ENCODE measurements around the gene SORCS2. TPM values are rescaled to one million over a fixed set of nuclear protein-coding genes. Genes with fewer than 3 reads are reported as not detected.

The SORCS2 gene
- total RNA-seq, 1 experiment from 2014 or later = 0.06 TPM

GRCh38 chr4:7616193-7616592 is 423.9 kb downstream of the SORCS2 start:
- ChIA-PET POLR2A (ENCODE audit: low non-redundant PET) (no interaction called here), CTCF (no interaction called here)
- BruUV-seq (replicated peaks) = no TSS peak
- Histone ChIP-seq H3K9me3 (ENCODE audit: low read depth, low read length, poor library complexity, severe bottlenecking) (no peaks in the 10 kb centered on the region), H3K4me3 (ENCODE audit: low read depth, low read length, poor library complexity, severe bottlenecking) (no peak overlapping the region), H3K27ac (ENCODE audit: low read depth, low read length, poor library complexity, severe bottlenecking) (no peak overlapping the region), H3K27me3 (replicated peaks; ENCODE audit: insufficient read depth, low read depth, low read length, poor library complexity) (peaks cover 2% of the 10 kb centered on the region), H3K4me1 (ENCODE audit: insufficient read depth, low read length, poor library complexity, severe bottlenecking) (no peaks in the 10 kb centered on the region), H3K36me3 (ENCODE audit: insufficient read depth, low read length, poor library complexity, severe bottlenecking) (no peaks in the 10 kb centered on the region)
- no peak for DNase-seq (ENCODE audit: low spot score)
- intact Hi-C loops (cut with micrococcal nuclease; ENCODE audit: unreplicated experiment) = no loop called here
- TF ChIP-seq CTCF (conservative IDR thresholded peaks at IDR 0.05; ENCODE audit: low read depth, low read length) (no peak), EZH2 (IDR thresholded peaks at IDR 0.05; ENCODE audit: borderline replicate concordance, low read depth, low read length, poor library complexity, severe bottlenecking) (no peak)

GRCh38 chr4:7618361-7618760 is 426.0 kb downstream of the SORCS2 start:
- ChIA-PET POLR2A (ENCODE audit: low non-redundant PET) (no interaction called here), CTCF (no interaction called here)
- H3K4me1 ChIP-seq (ENCODE audit: insufficient read depth, low read length, poor library complexity, severe bottlenecking) = no peaks in the 10 kb centered on the region
- H3K36me3 ChIP-seq (ENCODE audit: insufficient read depth, low read length, poor library complexity, severe bottlenecking) = no peaks in the 10 kb centered on the region
- H3K27me3 ChIP-seq (replicated peaks; ENCODE audit: insufficient read depth, low read depth, low read length, poor library complexity) = peaks cover 13% of the 10 kb centered on the region
- no peaks in the 10 kb centered on the region for H3K9me3 ChIP-seq (ENCODE audit: low read depth, low read length, poor library complexity, severe bottlenecking)
- intact Hi-C loops (cut with micrococcal nuclease; ENCODE audit: unreplicated experiment) = no loop called here
- no peak overlapping the region for H3K27ac ChIP-seq (ENCODE audit: low read depth, low read length, poor library complexity, severe bottlenecking)
- no peak for TF ChIP-seq CTCF (conservative IDR thresholded peaks at IDR 0.05; ENCODE audit: low read depth, low read length)
- TF ChIP-seq EZH2 (IDR thresholded peaks at IDR 0.05; ENCODE audit: borderline replicate concordance, low read depth, low read length, poor library complexity, severe bottlenecking) = no peak
- no peak overlapping the region for H3K4me3 ChIP-seq (ENCODE audit: low read depth, low read length, poor library complexity, severe bottlenecking)
- DNase-seq (ENCODE audit: low spot score) = no peak
- BruUV-seq (replicated peaks) = no TSS peak

GRCh38 chr4:7620086-7620813 is 427.9 kb downstream of the SORCS2 start:
- intact Hi-C loops (cut with micrococcal nuclease; ENCODE audit: unreplicated experiment) = no loop called here
- H3K27me3 ChIP-seq (replicated peaks; ENCODE audit: insufficient read depth, low read depth, low read length, poor library complexity) = peaks cover 30% of the 10 kb centered on the region
- H3K27ac ChIP-seq (ENCODE audit: low read depth, low read length, poor library complexity, severe bottlenecking) = no peak overlapping the region
- no peak overlapping the region for H3K4me3 ChIP-seq (ENCODE audit: low read depth, low read length, poor library complexity, severe bottlenecking)
- H3K4me1 ChIP-seq (ENCODE audit: insufficient read depth, low read length, poor library complexity, severe bottlenecking) = no peaks in the 10 kb centered on the region
- H3K9me3 ChIP-seq (ENCODE audit: low read depth, low read length, poor library complexity, severe bottlenecking) = no peaks in the 10 kb centered on the region
- CTCF ChIA-PET = interaction anchor here (0.6 kb wide), 1 partner anchor 298 kb away, joined by 3 read pairs; no protein-coding TSS in a partner anchor
- POLR2A ChIA-PET (ENCODE audit: low non-redundant PET) = no interaction called here
- TF ChIP-seq EZH2 (IDR thresholded peaks at IDR 0.05; ENCODE audit: borderline replicate concordance, low read depth, low read length, poor library complexity, severe bottlenecking) = no peak
- no peak for TF ChIP-seq CTCF (conservative IDR thresholded peaks at IDR 0.05; ENCODE audit: low read depth, low read length)
- DNase-seq (ENCODE audit: low spot score) = no peak
- no TSS peak for BruUV-seq (replicated peaks)
- H3K36me3 ChIP-seq (ENCODE audit: insufficient read depth, low read length, poor library complexity, severe bottlenecking) = no peaks in the 10 kb centered on the region

Data from A673 (cell line).